ENCODE measurements around the gene SETD5. TPM values are rescaled to one million over a fixed set of nuclear protein-coding genes. Genes with fewer than 3 reads are reported as not detected.

Gene SETD5
- polyA plus RNA-seq, 2 of the 4 experiments (the other 2 are of a cell fraction), result 41.7 to 92.3 TPM

- H3K4me2 ChIP-seq, result 0 out of 3 replicates have a peak overlapping the region, but pooled peaks have one; percentile 3
- H3K4me1 ChIP-seq, result peaks cover 59% of the 10 kb centered on the region
- DNase-seq (ENCODE audit: low read depth in 1 of 2, low spot score in 1 of 2) (no peak), FAIRE-seq (no peak), ATAC-seq (no peak)
- no peak for TF ChIP-seq POLR2AphosphoS2 (conservative IDR thresholded peaks at IDR 0.05; ENCODE audit: low read length)
- TF ChIP-seq MAFK (IDR thresholded peaks at IDR 0.05; ENCODE audit: partially characterized antibody), result no peak
- TF ChIP-seq GATA3 (IDR thresholded peaks at IDR 0.05; ENCODE audit: borderline replicate concordance), result no peak
- TF ChIP-seq CBX8 (IDR thresholded peaks at IDR 0.05), result no peak
- TF ChIP-seq, protein P1, sequence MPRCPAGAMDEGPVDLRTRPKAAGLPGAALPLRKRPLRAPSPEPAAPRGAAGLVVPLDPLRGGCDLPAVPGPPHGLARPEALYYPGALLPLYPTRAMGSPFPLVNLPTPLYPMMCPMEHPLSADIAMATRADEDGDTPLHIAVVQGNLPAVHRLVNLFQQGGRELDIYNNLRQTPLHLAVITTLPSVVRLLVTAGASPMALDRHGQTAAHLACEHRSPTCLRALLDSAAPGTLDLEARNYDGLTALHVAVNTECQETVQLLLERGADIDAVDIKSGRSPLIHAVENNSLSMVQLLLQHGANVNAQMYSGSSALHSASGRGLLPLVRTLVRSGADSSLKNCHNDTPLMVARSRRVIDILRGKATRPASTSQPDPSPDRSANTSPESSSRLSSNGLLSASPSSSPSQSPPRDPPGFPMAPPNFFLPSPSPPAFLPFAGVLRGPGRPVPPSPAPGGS (IDR thresholded peaks at IDR 0.05), result no peak
- TF ChIP-seq CHD2 (IDR thresholded peaks at IDR 0.05; ENCODE audit: low read length, partially characterized antibody), result no peak
- no peak for TF ChIP-seq EP300 (IDR thresholded peaks at IDR 0.05)
- no peak for TF ChIP-seq SREBF2 (IDR thresholded peaks at IDR 0.05)
- no peak for TF ChIP-seq CTCF (IDR thresholded peaks at IDR 0.05)
- no peak for TF ChIP-seq ZFP36 (IDR thresholded peaks at IDR 0.05; ENCODE audit: borderline replicate concordance, partially characterized antibody)
- TF ChIP-seq JUN (IDR thresholded peaks at IDR 0.05), result no peak
- TF ChIP-seq EHF (CRISPR knock-in tag; IDR thresholded peaks at IDR 0.05), result no peak
- TF ChIP-seq NFE2L2 (conservative IDR thresholded peaks at IDR 0.05; ENCODE audit: low read length), result no peak
- TF ChIP-seq JUNB (IDR thresholded peaks at IDR 0.05), result no peak
- TF ChIP-seq, protein P2, sequence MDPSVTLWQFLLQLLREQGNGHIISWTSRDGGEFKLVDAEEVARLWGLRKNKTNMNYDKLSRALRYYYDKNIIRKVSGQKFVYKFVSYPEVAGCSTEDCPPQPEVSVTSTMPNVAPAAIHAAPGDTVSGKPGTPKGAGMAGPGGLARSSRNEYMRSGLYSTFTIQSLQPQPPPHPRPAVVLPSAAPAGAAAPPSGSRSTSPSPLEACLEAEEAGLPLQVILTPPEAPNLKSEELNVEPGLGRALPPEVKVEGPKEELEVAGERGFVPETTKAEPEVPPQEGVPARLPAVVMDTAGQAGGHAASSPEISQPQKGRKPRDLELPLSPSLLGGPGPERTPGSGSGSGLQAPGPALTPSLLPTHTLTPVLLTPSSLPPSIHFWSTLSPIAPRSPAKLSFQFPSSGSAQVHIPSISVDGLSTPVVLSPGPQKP (IDR thresholded peaks at IDR 0.05; ENCODE audit: low read depth, low read length), result no peak
- TF ChIP-seq FOSL2 (IDR thresholded peaks at IDR 0.05), result no peak
- TF ChIP-seq FOSL2 (CRISPR knock-in tag; IDR thresholded peaks at IDR 0.05), result no peak
- no peak for TF ChIP-seq TP53 (CRISPR knock-in tag; IDR thresholded peaks at IDR 0.05)
- H3K4me3 ChIP-seq, result no peak overlapping the region
- H3K9me3 ChIP-seq, result 0 out of 3 replicates have a peak, but pooled peaks cover 6% of the 10 kb centered on the region
- ChIA-PET POLR2A (no interaction called here), CTCF (no interaction called here)
- H3K27ac ChIP-seq, result no peak overlapping the region
- WGBS (ENCODE audit: missing lambda C conversion rate), result 90% methylated on average over 1 of the region's 1 CpG
Measured at GRCh38 chr3:9412293-9412692, 14.9 kb downstream of the SETD5 start.

DNA sequence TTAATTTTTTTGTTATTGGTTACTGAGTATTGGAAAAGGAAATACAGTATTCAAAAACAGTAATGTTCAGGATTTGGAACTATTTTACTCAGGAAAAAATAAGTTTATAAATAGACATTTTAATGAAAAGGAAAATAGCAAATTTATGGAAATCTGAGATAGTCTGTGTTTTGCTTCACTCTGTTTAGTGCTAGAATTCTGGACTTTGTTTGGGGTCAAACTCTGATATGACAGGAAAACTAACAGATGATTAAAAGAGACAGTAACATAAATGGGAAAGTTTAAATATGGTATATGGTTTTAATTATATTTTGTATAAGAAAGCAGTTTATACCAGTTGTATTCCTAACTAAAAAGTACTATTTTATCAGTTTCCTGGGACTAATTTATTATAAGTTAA is 17.4 kb downstream of the SETD5 start:
- 0 out of 3 replicates have a peak, but pooled peaks cover under 1% of the 10 kb centered on the region for H3K9me3 ChIP-seq
- H3K4me1 ChIP-seq, result peaks cover 76% of the 10 kb centered on the region
- DNase-seq (ENCODE audit: low read depth in 1 of 2, low spot score in 1 of 2) (no peak), ATAC-seq (no peak), FAIRE-seq (no peak)
- ChIA-PET CTCF (interaction anchor here (2.0 kb wide), 1 partner anchor 16 kb away, joined by 6 read pairs; no protein-coding TSS in a partner anchor), POLR2A (no interaction called here)
- no peak overlapping the region for H3K4me3 ChIP-seq
- peak overlapping the region; percentile 53; the same call in 2 of the 3 replicates for H3K4me2 ChIP-seq
- no peak overlapping the region for H3K27ac ChIP-seq
- no peak for TF ChIP-seq NFE2L2 (conservative IDR thresholded peaks at IDR 0.05; ENCODE audit: low read length)
- TF ChIP-seq RAD21 (conservative IDR thresholded peaks at IDR 0.05 in 1 of 2, IDR thresholded peaks at IDR 0.05 in 1 of 2), result no peak
- no peak for TF ChIP-seq JUNB (IDR thresholded peaks at IDR 0.05)
- no peak for TF ChIP-seq KDM5A (IDR thresholded peaks at IDR 0.05)
- no peak for TF ChIP-seq REST (IDR thresholded peaks at IDR 0.05)
- no peak for TF ChIP-seq EHF (CRISPR knock-in tag; IDR thresholded peaks at IDR 0.05)
- no peak for TF ChIP-seq CTCF (IDR thresholded peaks at IDR 0.05)
- no peak for TF ChIP-seq FOSB (CRISPR knock-in tag; IDR thresholded peaks at IDR 0.05)
- TF ChIP-seq, protein P3, sequence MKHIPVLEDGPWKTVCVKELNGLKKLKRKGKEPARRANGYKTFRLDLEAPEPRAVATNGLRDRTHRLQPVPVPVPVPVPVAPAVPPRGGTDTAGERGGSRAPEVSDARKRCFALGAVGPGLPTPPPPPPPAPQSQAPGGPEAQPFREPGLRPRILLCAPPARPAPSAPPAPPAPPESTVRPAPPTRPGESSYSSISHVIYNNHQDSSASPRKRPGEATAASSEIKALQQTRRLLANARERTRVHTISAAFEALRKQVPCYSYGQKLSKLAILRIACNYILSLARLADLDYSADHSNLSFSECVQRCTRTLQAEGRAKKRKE (CRISPR knock-in tag; IDR thresholded peaks at IDR 0.05; ENCODE audit: low read depth), result no peak
- no peak for TF ChIP-seq TP53 (CRISPR knock-in tag; IDR thresholded peaks at IDR 0.05)

Data from A549 (cell line).